GM19328 (cell line): ENCODE data around the gene ZBTB32.

ENCODE experiments used
- ATAC-seq: cut with Tn5 transposase; IDR thresholded peaks from one replicate; pipeline ENCODE4 v1.9.1; 2021; ENCODE audit warnings: mild to moderate bottlenecking, moderate library complexity; ENCODE audit not compliant: unreplicated experiment

The ZBTB32 gene

DNA sequence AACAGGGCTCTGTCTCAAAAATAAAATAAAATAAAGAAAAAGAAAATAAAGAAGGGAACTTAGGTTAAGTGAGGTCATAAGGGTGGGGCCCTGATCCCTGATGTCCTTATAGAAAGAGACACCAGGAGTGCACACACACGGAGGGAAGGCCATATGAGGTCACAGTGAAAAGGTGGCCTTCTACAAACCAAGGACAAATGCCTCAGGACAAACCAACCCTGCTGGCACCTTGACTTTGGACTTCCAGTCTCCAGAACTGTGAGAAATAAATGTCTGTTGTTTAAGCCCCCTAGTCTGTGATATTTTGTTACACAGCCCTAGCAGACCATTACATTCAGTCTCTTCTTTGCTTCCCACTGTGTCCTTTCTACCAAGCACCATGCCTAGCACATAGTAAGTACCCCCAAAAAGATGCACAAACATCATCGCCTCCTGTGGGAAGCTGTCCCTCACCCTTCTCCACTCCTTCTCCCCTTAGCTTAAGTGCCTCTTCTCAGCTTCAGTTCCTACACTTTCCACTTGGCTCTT is 8.4 kb upstream of the ZBTB32 start:
- no peak for ATAC-seq

DNA sequence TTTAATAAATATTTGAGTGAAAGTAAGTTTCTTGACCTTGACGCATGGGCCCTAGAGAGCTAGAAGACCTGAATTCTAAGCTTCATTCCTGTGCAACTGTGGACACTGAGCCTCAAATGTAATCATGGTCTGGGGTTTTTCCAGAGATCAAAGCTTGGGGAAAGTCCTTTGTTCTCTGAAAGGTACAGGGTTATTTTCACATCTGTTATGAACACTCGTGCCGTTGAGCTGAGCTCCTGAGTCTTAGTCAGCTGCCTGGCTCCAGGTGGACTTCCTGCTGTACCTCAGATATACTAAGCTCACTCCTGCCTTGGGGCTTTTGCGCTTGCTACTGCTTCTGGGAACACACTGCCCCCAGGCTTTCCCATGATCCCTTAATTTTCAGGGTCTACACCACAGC is 7.5 kb upstream of the ZBTB32 start:
- no peak for ATAC-seq

DNA sequence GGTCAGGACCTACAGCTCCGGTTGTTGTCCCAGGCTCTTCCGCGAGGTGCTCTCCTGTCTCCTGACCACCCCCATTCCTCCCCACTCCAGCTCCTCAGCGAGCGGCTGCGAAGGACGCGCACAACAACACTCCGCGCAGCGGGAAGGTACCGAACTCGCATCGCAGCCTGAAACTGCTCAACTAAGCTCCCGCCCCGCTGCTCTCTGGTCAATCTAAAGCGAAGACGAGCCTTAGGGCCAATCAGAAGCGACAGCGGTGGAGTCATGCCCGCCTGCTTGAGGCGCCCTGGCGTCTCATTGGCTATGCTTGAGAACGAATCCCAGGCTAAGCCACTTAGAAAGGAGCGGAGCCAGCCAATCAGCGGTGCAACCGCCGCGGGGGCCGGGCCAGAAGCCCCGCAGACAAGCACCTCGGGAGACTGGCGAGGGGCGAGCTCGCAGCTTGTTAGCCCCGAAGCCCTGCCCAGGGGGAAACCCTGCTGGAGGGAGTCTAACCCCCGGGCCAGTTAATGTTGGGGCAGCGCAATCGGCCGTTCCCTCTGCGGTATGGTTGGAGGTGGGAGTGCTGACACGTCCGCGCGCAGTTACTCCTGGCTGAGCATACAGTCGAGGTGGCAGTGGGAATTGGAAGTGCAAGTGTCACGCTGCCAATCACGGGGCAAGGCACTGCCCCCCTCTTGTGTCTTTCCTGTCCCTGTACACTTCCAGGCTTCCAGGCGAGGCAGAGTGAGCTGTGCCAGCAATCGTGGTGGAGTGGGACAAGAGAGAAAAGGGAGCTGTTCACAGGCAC is 1.9 kb upstream of the ZBTB32 start:
- ATAC-seq, result peak; percentile 94

DNA sequence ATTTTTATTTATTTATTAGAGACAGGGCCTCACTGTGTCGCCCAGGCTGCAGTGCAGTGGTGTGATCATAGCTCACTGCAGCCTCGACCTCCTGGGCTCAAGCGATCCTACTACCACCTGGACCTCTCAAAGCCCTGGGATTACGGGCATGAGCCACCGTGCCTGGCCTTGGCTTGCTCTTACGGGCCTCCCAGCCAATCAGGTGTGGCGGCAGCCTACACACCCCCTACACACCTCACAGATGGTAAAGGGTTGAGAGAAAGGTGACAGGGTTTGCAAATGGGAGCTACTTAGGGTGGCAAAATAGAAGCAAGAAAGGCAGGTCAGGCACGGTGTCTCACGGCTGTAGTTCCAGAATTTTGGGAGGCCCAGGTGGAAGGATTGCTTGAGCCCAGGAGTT is 1.0 kb upstream of the ZBTB32 start:
- ATAC-seq, result no peak

- ATAC-seq, result no peak
These were observed 4.0 kb downstream of the ZBTB32 start for GRCh38 chr19:35708391-35708790.

DNA sequence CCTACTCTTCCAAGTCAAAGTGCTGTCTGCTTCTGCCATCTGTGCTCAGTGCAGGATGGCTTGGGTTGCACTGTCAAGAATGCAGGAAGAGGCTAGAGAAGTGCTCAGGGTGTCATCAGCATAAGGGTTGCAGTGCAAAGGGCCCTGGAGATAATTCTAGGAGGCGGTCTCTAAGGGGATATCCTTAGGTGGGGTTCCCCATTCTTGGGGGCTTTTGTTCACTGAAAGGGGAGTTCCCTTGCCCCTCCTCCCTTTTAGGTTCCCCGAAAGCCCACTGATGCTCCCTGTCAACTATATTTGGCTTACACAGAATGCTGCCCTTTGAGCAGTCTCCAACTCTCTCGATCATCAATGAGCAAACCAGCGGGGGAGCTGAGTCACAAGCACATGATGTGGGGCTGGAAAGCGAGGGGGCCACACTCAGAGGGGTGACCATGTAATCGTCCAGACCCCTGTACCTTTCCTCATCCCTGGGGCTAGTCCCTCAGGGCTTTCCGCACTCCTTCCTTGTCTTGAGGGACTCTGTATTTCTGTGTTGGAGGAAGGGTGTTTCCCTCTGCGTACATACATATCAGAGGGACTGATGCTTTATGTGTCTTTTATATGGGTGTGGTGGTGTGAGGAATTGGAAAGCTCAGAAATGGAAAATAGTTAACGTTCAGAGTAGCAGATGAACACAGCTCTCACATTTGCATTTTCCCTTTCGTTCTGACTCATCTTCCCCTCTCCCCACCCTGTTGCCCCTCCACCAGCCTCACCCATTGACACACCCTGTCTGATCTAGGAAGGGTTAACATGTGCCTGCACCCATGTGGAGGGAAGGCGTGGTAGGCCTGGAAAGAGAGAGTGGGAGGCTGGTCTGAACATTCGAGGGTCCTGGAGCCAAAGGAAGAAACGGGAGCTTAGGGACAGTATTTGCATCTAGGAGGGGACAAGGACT is 6.7 kb downstream of the ZBTB32 start:
- ATAC-seq, result no peak

GRCh38 chr19:35712567-35713505 is 8.5 kb downstream of the ZBTB32 start:
- no peak for ATAC-seq

DNA sequence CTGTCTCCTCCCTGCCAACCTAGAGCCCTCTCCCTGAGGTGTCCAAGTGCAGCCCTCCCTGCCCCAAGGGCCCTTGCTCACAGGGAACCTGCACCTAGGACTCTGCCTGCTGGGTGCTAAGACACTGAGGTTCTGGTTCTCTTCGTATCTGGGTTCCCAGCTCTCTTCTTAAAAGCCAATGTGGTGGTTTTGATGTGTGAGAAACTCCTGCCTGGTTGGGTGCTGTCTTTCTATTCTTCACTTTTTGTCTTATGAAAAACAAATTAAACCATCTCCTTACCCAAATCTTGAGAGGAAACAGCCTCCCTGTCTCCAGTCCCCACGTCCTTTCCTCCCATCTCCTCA is 9.1 kb downstream of the ZBTB32 start:
- no peak for ATAC-seq

DNA sequence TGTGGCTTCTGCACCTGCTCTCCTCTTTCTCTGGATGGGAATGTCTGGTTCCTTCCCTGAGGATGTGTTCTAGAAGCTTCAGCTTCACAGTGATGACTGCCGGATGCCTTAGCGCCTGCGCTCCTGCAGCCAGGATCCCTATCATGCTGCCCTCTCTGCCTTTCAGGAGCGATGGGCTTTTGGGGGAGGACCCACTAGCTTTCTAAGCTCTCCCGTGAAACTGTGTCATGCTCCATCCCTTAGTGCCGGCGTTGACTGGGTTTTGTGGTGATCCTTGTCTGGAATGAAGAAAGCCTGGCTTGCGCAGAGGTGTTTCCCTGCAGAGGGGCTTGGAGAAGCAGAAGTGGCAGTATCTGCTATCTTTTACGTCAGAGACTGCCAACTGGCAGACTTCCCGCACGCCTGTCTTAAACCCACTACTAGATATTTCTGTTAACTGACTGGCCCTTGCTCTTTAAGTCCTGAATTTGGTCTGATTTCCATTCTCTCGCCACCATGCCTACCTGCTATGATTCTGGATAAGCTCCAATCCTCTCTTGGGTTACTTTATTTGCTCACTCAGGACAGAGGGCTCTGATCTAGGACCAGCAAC is 9.6 kb downstream of the ZBTB32 start:
- ATAC-seq, result no peak

DNA sequence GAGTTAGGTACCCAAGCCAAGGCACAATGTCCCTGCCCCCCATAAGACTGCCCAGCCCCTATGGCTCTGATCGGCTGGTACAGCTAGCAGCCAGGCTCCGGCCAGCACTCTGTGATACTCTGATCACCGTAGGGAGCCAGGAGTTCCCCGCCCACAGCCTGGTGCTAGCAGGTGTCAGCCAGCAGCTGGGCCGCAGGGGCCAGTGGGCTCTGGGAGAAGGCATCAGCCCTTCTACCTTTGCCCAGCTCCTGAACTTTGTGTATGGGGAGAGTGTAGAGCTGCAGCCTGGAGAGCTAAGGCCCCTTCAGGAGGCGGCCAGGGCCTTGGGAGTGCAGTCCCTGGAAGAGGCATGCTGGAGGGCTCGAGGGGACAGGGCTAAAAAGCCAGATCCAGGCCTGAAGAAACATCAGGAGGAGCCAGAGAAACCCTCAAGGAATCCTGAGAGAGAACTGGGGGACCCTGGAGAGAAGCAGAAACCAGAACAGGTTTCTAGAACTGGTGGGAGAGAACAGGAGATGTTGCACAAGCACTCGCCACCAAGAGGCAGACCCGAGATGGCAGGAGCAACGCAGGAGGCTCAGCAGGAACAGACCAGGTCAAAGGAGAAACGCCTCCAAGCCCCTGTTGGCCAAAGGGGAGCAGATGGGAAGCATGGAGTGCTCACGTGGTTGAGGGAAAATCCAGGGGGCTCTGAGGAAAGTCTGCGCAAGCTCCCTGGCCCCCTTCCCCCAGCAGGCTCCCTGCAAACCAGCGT is 10.4 kb downstream of the ZBTB32 start:
- no peak for ATAC-seq

- ATAC-seq, result no peak
These were observed 11.0 kb downstream of the ZBTB32 start for GRCh38 chr19:35715355-35715809.

DNA sequence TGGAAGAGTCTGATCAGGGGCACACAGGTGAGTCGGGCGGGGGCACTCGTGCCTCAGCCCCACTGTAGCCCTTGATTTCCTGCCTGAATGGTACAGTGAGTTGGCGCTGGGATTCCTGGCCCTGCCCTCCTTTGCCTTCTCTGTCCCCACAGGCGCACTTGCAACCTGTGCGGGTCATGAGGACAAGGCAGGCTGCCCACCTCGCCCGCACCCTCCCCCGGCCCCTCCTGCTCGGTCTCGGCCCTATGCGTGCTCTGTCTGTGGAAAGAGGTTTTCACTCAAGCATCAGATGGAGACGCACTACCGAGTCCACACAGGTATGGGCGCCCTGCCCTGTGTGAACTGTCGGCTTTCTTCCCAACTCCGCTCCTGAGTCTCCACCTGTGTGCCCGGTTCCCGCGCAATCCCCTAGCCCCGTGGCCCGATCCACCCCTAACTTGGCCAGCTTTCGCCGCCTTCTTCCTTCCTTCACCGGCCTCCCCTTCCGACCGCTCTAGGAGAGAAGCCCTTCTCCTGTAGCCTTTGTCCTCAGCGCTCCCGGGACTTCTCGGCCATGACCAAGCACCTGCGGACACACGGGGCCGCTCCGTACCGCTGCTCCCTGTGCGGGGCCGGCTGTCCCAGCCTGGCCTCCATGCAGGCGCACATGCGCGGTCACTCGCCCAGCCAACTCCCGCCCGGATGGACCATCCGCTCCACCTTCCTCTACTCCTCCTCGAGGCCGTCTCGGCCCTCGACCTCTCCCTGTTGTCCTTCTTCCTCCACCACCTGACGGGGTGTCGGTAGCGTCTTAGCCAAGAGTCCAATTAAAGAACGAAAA is 11.8 kb downstream of the ZBTB32 start:
- no peak for ATAC-seq

DNA sequence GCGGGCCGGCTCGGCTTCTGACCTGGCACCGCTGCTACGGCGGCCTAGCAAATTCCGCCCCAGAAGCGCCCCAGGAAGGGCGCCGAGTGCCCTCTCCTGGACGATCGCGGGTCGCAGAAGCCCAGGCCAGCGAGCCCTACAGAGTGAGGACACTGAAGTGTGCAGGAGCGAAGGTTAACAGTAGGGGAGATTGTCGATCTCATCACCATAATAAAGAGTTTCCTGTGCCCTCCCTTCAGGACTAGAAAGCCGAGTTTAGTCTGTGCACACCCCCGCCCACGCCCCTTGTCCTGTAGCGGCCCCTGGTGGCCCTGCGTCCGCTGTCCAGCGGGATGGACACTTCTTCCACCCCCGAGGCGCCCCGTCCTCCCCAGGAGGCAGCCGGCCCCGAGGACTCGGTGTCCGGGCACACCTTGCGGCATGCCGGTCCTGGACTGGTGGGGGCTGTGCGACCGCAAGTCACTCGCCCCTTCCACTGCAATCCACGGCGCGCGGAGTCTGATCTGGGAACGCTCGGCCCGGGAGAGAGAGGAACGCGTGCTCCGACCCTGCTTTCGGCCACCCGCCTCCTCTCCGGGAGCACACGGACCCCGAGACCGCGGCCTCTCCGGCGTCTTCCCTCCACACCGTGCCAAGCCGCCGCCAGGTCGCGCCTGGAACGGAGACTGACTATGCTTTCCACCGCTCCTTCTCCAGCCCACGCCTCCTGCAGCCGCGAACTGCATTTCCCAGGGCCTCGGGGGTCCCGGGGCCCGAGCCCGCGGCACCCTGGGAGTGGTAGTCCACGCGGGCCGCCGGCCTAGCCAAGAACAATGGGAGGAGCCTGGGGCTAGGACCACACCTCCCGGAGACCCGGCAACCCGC is 12.7 kb downstream of the ZBTB32 start:
- peak; percentile 57 for ATAC-seq

DNA sequence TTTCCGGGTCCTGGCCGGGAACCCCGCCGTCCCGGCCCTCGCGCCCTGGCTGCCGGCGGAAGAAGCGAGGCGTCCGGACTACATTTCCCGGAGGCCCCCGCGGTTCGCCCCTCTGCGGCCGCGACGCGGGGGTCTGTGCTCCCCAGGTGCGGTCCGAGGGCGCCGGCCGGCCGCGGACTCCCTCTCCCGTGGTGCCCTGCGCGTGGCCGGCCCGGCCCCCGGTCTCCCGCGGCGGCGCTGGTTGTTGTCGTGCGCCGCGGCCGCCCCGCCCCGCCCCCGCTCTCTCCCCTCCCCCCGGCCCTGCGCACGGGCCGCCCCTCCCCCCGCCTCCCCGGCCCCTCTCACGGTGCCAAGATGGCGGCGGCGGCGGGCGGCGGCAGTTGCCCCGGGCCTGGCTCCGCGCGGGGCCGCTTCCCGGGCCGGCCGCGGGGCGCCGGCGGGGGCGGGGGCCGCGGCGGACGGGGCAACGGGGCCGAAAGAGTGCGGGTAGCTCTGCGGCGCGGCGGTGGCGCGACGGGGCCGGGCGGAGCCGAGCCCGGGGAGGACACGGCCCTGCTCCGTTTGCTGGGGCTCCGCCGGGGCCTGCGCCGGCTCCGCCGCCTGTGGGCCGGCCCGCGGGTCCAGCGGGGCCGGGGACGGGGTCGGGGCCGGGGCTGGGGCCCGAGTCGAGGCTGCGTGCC is 13.4 kb downstream of the ZBTB32 start, which contains the start of gene KMT2B:
KMT2B (plus strand) TSS at position 339 of the 680 bp plus-strand sequence; CDS start at position 355, 16 bp downstream.
- no peak for ATAC-seq

GRCh38 chr19:35718345-35719041 is 14.1 kb downstream of the ZBTB32 start:
- ATAC-seq, result no peak

DNA sequence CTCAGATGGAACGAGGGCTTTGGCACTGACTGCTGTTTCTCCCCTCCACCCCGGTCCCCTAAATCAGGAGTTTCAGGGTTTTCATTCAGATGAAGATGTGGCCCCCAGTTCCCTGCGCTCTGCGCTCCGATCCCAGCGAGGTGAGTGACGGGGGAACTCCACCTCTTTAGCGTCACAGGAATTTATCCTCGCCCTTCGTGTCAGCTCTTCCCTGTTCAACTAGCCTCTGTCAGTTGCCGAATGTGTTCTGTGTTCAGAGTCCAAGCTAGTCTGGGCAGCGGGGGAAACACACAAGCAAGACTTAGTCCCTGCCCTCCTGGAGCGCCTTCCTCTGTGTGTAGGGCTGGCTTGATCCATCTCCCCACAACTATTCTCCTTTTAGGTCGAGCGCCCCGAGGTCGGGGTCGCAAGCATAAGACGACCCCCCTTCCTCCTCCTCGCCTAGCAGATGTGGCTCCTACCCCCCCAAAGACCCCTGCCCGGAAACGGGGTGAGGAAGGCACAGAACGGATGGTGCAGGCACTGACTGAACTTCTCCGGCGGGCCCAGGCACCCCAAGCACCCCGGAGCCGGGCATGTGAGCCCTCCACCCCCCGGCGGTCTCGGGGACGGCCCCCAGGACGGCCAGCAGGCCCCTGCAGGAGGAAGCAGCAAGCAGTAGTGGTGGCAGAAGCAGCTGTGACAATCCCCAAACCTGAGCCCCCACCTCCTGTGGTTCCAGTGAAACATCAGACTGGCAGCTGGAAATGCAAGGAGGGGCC is 15.2 kb downstream of the ZBTB32 start:
- ATAC-seq, result no peak
